ENCODE data around the gene CFD.

GRCh38 chr19:876089-876488 is 16.6 kb downstream of the CFD start:
- TF ChIP-seq POLR2A (IDR thresholded peaks at IDR 0.05; ENCODE audit: low read depth, low read length) (no peak), POLR2AphosphoS5 (IDR thresholded peaks at IDR 0.05; ENCODE audit: low read depth, low read length) (no peak), TAF1 (IDR thresholded peaks at IDR 0.05; ENCODE audit: borderline replicate concordance, low read depth, low read length) (no peak)
